ENCODE data around the gene CDKL1.

DNA sequence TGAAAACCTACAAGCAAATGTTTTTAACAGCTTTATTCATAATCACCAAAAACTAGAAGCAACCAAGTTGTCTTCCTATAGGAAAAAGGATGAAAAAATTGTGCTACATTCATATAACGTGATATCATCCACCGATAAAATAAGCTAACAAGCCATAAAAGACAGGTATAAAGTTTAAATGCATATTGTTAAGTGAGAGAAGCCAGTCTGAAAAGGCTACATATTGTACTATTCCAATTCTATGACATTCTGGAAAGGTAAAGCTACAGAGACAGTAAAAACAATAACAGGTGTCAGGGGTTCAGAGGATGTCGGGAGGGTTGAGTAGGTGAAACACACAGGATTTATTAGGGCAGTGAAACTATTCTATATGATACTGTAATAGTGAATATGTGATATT lies 22.7 kb downstream of the CDKL1 start:
- TF ChIP-seq, protein P1, sequence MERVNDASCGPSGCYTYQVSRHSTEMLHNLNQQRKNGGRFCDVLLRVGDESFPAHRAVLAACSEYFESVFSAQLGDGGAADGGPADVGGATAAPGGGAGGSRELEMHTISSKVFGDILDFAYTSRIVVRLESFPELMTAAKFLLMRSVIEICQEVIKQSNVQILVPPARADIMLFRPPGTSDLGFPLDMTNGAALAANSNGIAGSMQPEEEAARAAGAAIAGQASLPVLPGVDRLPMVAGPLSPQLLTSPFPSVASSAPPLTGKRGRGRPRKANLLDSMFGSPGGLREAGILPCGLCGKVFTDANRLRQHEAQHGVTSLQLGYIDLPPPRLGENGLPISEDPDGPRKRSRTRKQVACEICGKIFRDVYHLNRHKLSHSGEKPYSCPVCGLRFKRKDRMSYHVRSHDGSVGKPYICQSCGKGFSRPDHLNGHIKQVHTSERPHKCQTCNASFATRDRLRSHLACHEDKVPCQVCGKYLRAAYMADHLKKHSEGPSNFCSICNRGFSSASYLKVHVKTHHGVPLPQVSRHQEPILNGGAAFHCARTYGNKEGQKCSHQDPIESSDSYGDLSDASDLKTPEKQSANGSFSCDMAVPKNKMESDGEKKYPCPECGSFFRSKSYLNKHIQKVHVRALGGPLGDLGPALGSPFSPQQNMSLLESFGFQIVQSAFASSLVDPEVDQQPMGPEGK (CRISPR knock-in tag; IDR thresholded peaks at IDR 0.05; ENCODE audit: borderline replicate concordance) = no peak
- TF ChIP-seq ISL1 (CRISPR knock-in tag; IDR thresholded peaks at IDR 0.05) (no peak), ESRRG (CRISPR knock-in tag; IDR thresholded peaks at IDR 0.05) (no peak), CREB5 (CRISPR knock-in tag; IDR thresholded peaks at IDR 0.05; ENCODE audit: low read depth) (no peak), CSDC2 (CRISPR knock-in tag; IDR thresholded peaks at IDR 0.05) (no peak), TCF4 (CRISPR knock-in tag; IDR thresholded peaks at IDR 0.05; ENCODE audit: borderline replicate concordance) (no peak), ZFP3 (CRISPR knock-in tag; IDR thresholded peaks at IDR 0.05) (no peak), ZFP30 (CRISPR knock-in tag; IDR thresholded peaks at IDR 0.05) (no peak), BACH2 (CRISPR knock-in tag; IDR thresholded peaks at IDR 0.05; ENCODE audit: borderline replicate concordance) (no peak), SNAI2 (CRISPR knock-in tag; IDR thresholded peaks at IDR 0.05) (no peak), ZNF70 (CRISPR knock-in tag; IDR thresholded peaks at IDR 0.05) (no peak), OSR1 (CRISPR knock-in tag; IDR thresholded peaks at IDR 0.05) (no peak)

Data from SK-N-SH treated with all-trans-retinoic acid at 6 μM for 48 hours (cell line).